ENCODE measurements around the gene TMEM14B.

- TF ChIP-seq CTCF (conservative IDR thresholded peaks at IDR 0.05; ENCODE audit: low read length) (no peak), EZH2phosphoT487 (IDR thresholded peaks at IDR 0.05; ENCODE audit: borderline replicate concordance, low read depth, low read length) (no peak)
Measured at GRCh38 chr6:10733863-10734262, 13.7 kb upstream of the TMEM14B start.
